Skin of body (tissue), 2 donors: ENCODE data around the gene PRLR. TPM values are rescaled to one million over a fixed set of nuclear protein-coding genes. Genes with fewer than 3 reads are reported as not detected.

Source experiments
- DNase-seq: peaks from one replicate; lab custom pipeline; 2025; lab: John Stamatoyannopoulos, UW
- total RNA-seq: library from RNA; depleted of rRNA; stranded (reverse); fragments of >200 nt; gene quantifications from one replicate; pipeline ENCODE4 v1.2.3, GENCODE V29; 2014

PRLR gene
- total RNA-seq, 1 donor from 2014 or later, result 3.6 TPM

- DNase-seq, result peak; percentile 55
Measured at GRCh38 chr5:35089334-35090314, 140.7 kb downstream of the PRLR start.

GRCh38 chr5:35087991-35088390, 142.3 kb downstream of the PRLR start:
- DNase-seq, result no peak

- no peak for DNase-seq
Measured at GRCh38 chr5:35083150-35083549, 147.1 kb downstream of the PRLR start.

GRCh38 chr5:35082530-35082929, 147.8 kb downstream of the PRLR start:
- no peak for DNase-seq

- no peak for DNase-seq
Measured at GRCh38 chr5:35081134-35081533, 149.2 kb downstream of the PRLR start.

GRCh38 chr5:35073160-35073559, 157.1 kb downstream of the PRLR start:
- no peak for DNase-seq

- no peak for DNase-seq
Measured at GRCh38 chr5:35069188-35069587, 161.1 kb downstream of the PRLR start.

GRCh38 chr5:35067985-35068384, 162.3 kb downstream of the PRLR start:
- no peak for DNase-seq

- no peak for DNase-seq
Measured at GRCh38 chr5:35066260-35066795, 164.0 kb downstream of the PRLR start.

GRCh38 chr5:35063414-35063813, 166.9 kb downstream of the PRLR start:
- no peak for DNase-seq

GRCh38 chr5:35061211-35061770, 169.0 kb downstream of the PRLR start:
- DNase-seq, result no peak

GRCh38 chr5:35060236-35060635, 170.1 kb downstream of the PRLR start:
- DNase-seq, result no peak

- no peak for DNase-seq
Measured at GRCh38 chr5:35059251-35059650, 171.0 kb downstream of the PRLR start.

GRCh38 chr5:35058374-35058788, 171.9 kb downstream of the PRLR start:
- DNase-seq, result peak; percentile 75

- no peak for DNase-seq
Measured at GRCh38 chr5:35056686-35057085, 173.6 kb downstream of the PRLR start.

GRCh38 chr5:35052838-35053237, 177.4 kb downstream of the PRLR start:
- DNase-seq, result no peak

- no peak for DNase-seq
Measured at GRCh38 chr5:35050541-35051126, 179.7 kb downstream of the PRLR start.

GRCh38 chr5:35048910-35049309, 181.4 kb downstream of the PRLR start:
- no peak for DNase-seq

GRCh38 chr5:35047785-35048404, 182.4 kb downstream of the PRLR start, which contains the start of gene AGXT2:
TSS of gene AGXT2 (minus strand) at chr5:35047949. CDS start at chr5:35047892, 57 bp downstream.
- no peak for DNase-seq

- DNase-seq, result no peak
Measured at GRCh38 chr5:35046774-35047173, 183.5 kb downstream of the PRLR start.

GRCh38 chr5:35045280-35045679, 185.0 kb downstream of the PRLR start:
- no peak for DNase-seq

GRCh38 chr5:35044649-35045048, 185.6 kb downstream of the PRLR start:
- DNase-seq, result no peak
